Caco-2 (cell line): ENCODE measurements around the gene OTOP2. TPM values are rescaled to one million over a fixed set of nuclear protein-coding genes. Genes with fewer than 3 reads are reported as not detected.

ENCODE experiments used
- BruUV-seq: library from RNA; stranded (reverse); fragments of 400-500 nt; replicated peaks from 2 replicates; lab custom pipeline; 2021; lab: Mats Ljungman, UMichigan
- CTCF ChIA-PET: fragments of 300-600 bp; sonication (Branson Sonifier 250); formaldehyde crosslinking; loops from one replicate; lab custom pipeline; 2022; ENCODE audit warnings: antibody characterized with exemption; lab: Charles Lee
- POLR2A ChIA-PET: fragments of 300-600 bp; sonication (Branson Sonifier 250); formaldehyde crosslinking; loops from one replicate; lab custom pipeline; 2022; ENCODE audit warnings: antibody characterized with exemption; lab: Charles Lee
- DNase-seq, 2 experiments: peaks; one replicate each; pipeline versions ENCODE4 v3.0.0 to v3.0.0-alpha.2; 2020 to 2022
- H3K27me3 ChIP-seq: replicated peaks from 2 replicates; pipeline ENCODE4 v1.6.0; 2011; ENCODE audit warnings: low read length; ENCODE audit not compliant: control insufficient read depth, insufficient read depth
- H3K36me3 ChIP-seq: 2 replicates; pipeline ENCODE4 v1.5.1; 2011; ENCODE audit warnings: low read length; ENCODE audit not compliant: control insufficient read depth, insufficient read depth
- H3K4me1 ChIP-seq: fragments of 250-450 bp; sonication (Bioruptor Pico); 2 replicates; pipeline ENCODE4 v1.5.1; 2020; ENCODE audit warnings: mild to moderate bottlenecking
- H3K4me3 ChIP-seq: 2 replicates; pipeline ENCODE4 v1.5.1; 2011; ENCODE audit warnings: low read depth, mild to moderate bottlenecking, control low read depth, low read length
- H3K9me3 ChIP-seq: fragments of 250-450 bp; sonication (Bioruptor Pico); 2 replicates; pipeline ENCODE4 v1.5.1; 2020; ENCODE audit warnings: mild to moderate bottlenecking, moderate library complexity
- H3K27ac Mint-ChIP-seq: one replicate; pipeline ENCODE4 v1.8.0; 2022; ENCODE audit warnings: mixed read lengths; ENCODE audit not compliant: unreplicated experiment
- H3K27me3 Mint-ChIP-seq: one replicate; pipeline ENCODE4 v1.8.0; 2022; ENCODE audit warnings: mixed read lengths; ENCODE audit not compliant: insufficient read depth, unreplicated experiment
- H3K36me3 Mint-ChIP-seq: one replicate; pipeline ENCODE4 v1.8.0; 2022; ENCODE audit warnings: mild to moderate bottlenecking, mixed read lengths; ENCODE audit not compliant: insufficient read depth, unreplicated experiment
- H3K4me1 Mint-ChIP-seq: one replicate; pipeline ENCODE4 v1.8.0; 2022; ENCODE audit warnings: low read depth, mixed read lengths; ENCODE audit not compliant: unreplicated experiment
- H3K4me3 Mint-ChIP-seq: one replicate; pipeline ENCODE4 v1.8.0; 2022; ENCODE audit warnings: mild to moderate bottlenecking, moderate library complexity, mixed read lengths; ENCODE audit not compliant: unreplicated experiment
- H3K9me3 Mint-ChIP-seq: one replicate; pipeline ENCODE4 v1.8.0; 2022; ENCODE audit warnings: mixed read lengths; ENCODE audit not compliant: unreplicated experiment
- CTCF ChIP-seq, 2 experiments: fragments of 200-600 bp in 1 of 2; IDR thresholded peaks; 1 replicate in 1 of 2; 2 replicates in 1 of 2; pipeline versions ENCODE4 v1.5.1 to v1.8.0; 2011 to 2022; ENCODE audit warnings: antibody characterized with exemption in 1 of 2, control low read depth in 1 of 2, inconsistent platforms in 1 of 2, low read depth in 1 of 2, low read length in 1 of 2, mild to moderate bottlenecking in 1 of 2, moderate library complexity in 1 of 2; ENCODE audit not compliant: insufficient read depth in 1 of 2, severe bottlenecking in 1 of 2, unreplicated experiment in 1 of 2
- intact Hi-C: fragments of 100-400 bp; cut with micrococcal nuclease; formaldehyde crosslinking; loops from one replicate; pipeline ENCODE4 v1.10.0; 2022; ENCODE audit not compliant: unreplicated experiment
- total RNA-seq: library from RNA; stranded (reverse); gene quantifications from 2 replicates; pipeline ENCODE4 v1.2.3, GENCODE V29; 2022

Gene OTOP2
- total RNA-seq, 1 experiment from 2014 or later, result not detected

- Mint-ChIP-seq H3K27ac (no peak overlapping the region), H3K4me1 (no peaks in the 10 kb centered on the region), H3K4me3 (no peak overlapping the region), H3K9me3 (no peaks in the 10 kb centered on the region), H3K27me3 (peaks cover 5% of the 10 kb centered on the region), H3K36me3 (peaks cover 5% of the 10 kb centered on the region)
- BruUV-seq, result no TSS peak
- TF ChIP-seq CTCF (IDR thresholded peaks at IDR 0.05; ENCODE audit: insufficient read depth in 1 of 2, low read depth in 1 of 2, low read length in 1 of 2, severe bottlenecking in 1 of 2, unreplicated experiment in 1 of 2), result no peak
- no peak overlapping the region for H3K4me3 ChIP-seq
- H3K36me3 ChIP-seq, result no peaks in the 10 kb centered on the region
- H3K9me3 ChIP-seq, result no peaks in the 10 kb centered on the region
- ChIA-PET POLR2A (interaction anchor here (0.6 kb wide), 1 partner anchor 126 kb away, joined by 7 read pairs; no protein-coding TSS in a partner anchor), CTCF (no interaction called here)
- DNase-seq, result no peak
- no peaks in the 10 kb centered on the region; the same call in 1 of the 2 replicates for H3K4me1 ChIP-seq
- H3K27me3 ChIP-seq, result no peaks in the 10 kb centered on the region
- intact Hi-C loops, result no loop called here
Measured at GRCh38 chr17:74901353-74902135, 22.5 kb upstream of the OTOP2 start.

GRCh38 chr17:74903034-74903433 lies 21.0 kb upstream of the OTOP2 start:
- ChIA-PET CTCF (no interaction called here), POLR2A (no interaction called here)
- intact Hi-C loops, result no loop called here
- peaks cover 4% of the 10 kb centered on the region for H3K27me3 Mint-ChIP-seq
- no peaks in the 10 kb centered on the region for H3K27me3 ChIP-seq
- no peak overlapping the region for H3K4me3 ChIP-seq
- no peak overlapping the region for H3K4me3 Mint-ChIP-seq
- H3K9me3 Mint-ChIP-seq, result no peaks in the 10 kb centered on the region
- H3K36me3 ChIP-seq, result no peaks in the 10 kb centered on the region
- no peak for TF ChIP-seq CTCF (IDR thresholded peaks at IDR 0.05; ENCODE audit: insufficient read depth in 1 of 2, low read depth in 1 of 2, low read length in 1 of 2, severe bottlenecking in 1 of 2, unreplicated experiment in 1 of 2)
- H3K9me3 ChIP-seq, result peaks cover 4% of the 10 kb centered on the region; the same call in 1 of the 2 replicates
- H3K27ac Mint-ChIP-seq, result no peak overlapping the region
- no peak for DNase-seq
- peaks cover 8% of the 10 kb centered on the region for H3K4me1 ChIP-seq
- peaks cover 4% of the 10 kb centered on the region for H3K4me1 Mint-ChIP-seq
- peaks cover 5% of the 10 kb centered on the region for H3K36me3 Mint-ChIP-seq
- no TSS peak for BruUV-seq

- H3K27ac Mint-ChIP-seq, result no peak overlapping the region
- peaks cover 10% of the 10 kb centered on the region for H3K36me3 Mint-ChIP-seq
- H3K4me1 ChIP-seq, result peaks cover 14% of the 10 kb centered on the region
- peaks cover 4% of the 10 kb centered on the region; the same call in 1 of the 2 replicates for H3K9me3 ChIP-seq
- no peak for TF ChIP-seq CTCF (IDR thresholded peaks at IDR 0.05; ENCODE audit: insufficient read depth in 1 of 2, low read depth in 1 of 2, low read length in 1 of 2, severe bottlenecking in 1 of 2, unreplicated experiment in 1 of 2)
- H3K36me3 ChIP-seq, result no peaks in the 10 kb centered on the region
- intact Hi-C loops, result no loop called here
- peaks cover 10% of the 10 kb centered on the region for H3K4me1 Mint-ChIP-seq
- ChIA-PET CTCF (no interaction called here), POLR2A (no interaction called here)
- no peaks in the 10 kb centered on the region for H3K9me3 Mint-ChIP-seq
- peaks cover 4% of the 10 kb centered on the region for H3K27me3 Mint-ChIP-seq
- BruUV-seq, result no TSS peak
- no peak overlapping the region for H3K4me3 Mint-ChIP-seq
- DNase-seq, result no peak
- no peak overlapping the region for H3K4me3 ChIP-seq
- H3K27me3 ChIP-seq, result no peaks in the 10 kb centered on the region
Measured at GRCh38 chr17:74903671-74904070, 20.4 kb upstream of the OTOP2 start.
